ENCODE results near the gene TTC33. TPM values are rescaled to one million over a fixed set of nuclear protein-coding genes. Genes with fewer than 3 reads are reported as not detected.

Gene TTC33
- polyA plus RNA-seq, 1 of the 3 experiments (the other 2 are of a cell fraction) = 2.2 TPM

DNA sequence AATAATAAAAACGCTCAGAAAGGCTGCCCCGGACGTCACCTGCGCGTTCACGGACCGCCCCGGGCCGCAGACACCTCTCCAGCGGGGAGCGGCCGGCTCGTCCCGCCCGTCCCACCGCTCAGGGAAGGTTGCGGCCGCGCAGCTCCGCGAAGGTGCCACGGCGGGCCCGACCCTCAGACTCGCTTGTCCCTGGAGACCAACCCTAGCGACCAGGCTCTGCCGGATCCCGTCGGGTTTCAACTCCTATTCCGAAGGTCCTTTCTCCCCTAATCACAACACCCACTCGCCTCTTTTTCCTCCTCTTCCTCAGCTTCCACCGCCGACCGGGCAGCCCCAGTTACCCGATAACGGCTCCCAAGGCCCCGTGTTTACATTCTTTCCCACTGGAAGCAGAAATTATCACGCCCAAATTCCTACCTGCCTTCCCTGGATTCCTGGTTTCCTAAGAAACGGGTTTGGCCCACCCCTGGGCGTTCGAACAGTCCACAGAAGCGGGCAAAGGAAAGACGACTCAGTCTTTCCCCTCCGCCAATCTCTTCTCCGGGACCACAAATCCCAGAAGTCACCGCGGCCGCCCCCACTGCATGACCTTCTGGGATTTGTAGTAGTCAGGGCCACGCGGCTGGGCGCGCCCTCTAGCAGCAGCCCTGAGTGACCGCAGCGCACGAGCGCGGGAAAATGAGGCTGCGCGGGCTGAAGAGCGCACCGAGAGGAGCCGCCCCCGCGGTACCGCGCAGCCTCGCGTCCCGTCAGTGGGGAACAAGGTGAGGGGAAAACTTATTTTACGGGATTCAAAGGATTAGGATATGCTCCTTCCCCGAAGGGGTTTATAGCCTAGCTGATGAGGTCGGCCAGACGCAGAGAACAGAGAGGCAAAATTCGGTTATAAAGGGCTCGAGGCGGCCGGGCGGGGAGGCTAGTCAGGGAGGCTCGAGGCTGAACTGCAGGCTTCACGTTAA is at the start of gene TTC33 (continued):
- TF ChIP-seq, protein P1, sequence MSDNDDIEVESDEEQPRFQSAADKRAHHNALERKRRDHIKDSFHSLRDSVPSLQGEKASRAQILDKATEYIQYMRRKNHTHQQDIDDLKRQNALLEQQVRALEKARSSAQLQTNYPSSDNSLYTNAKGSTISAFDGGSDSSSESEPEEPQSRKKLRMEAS (IDR thresholded peaks at IDR 0.05; ENCODE audit: low read depth) = peak; percentile 96
- TF ChIP-seq RXRA (IDR thresholded peaks at IDR 0.05; ENCODE audit: borderline replicate concordance, low read depth) (no peak), SMC3 (IDR thresholded peaks at IDR 0.05; ENCODE audit: low read depth, low read length) (no peak; the same call in 1 of the 2 replicates), NFIC (IDR thresholded peaks at IDR 0.05; ENCODE audit: borderline replicate concordance) (no peak), FOSL2 (IDR thresholded peaks at IDR 0.05; ENCODE audit: borderline replicate concordance, low read depth) (no peak; the same call in 1 of the 2 replicates), NRF1 (IDR thresholded peaks at IDR 0.05; ENCODE audit: low read depth, low read length) (peak; percentile 69), ELF1 (IDR thresholded peaks at IDR 0.05) (peak; percentile 59), POLR2AphosphoS5 (IDR thresholded peaks at IDR 0.05; ENCODE audit: low read depth, low read length) (peak; percentile 51)
- TF ChIP-seq, protein P2, sequence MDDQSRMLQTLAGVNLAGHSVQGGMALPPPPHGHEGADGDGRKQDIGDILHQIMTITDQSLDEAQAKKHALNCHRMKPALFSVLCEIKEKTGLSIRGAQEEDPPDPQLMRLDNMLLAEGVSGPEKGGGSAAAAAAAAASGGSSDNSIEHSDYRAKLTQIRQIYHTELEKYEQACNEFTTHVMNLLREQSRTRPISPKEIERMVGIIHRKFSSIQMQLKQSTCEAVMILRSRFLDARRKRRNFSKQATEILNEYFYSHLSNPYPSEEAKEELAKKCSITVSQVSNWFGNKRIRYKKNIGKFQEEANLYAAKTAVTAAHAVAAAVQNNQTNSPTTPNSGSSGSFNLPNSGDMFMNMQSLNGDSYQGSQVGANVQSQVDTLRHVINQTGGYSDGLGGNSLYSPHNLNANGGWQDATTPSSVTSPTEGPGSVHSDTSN (IDR thresholded peaks at IDR 0.05) = 0 out of 2 replicates have a peak, but pooled peaks have one; percentile 20
- TF ChIP-seq, protein P3, sequence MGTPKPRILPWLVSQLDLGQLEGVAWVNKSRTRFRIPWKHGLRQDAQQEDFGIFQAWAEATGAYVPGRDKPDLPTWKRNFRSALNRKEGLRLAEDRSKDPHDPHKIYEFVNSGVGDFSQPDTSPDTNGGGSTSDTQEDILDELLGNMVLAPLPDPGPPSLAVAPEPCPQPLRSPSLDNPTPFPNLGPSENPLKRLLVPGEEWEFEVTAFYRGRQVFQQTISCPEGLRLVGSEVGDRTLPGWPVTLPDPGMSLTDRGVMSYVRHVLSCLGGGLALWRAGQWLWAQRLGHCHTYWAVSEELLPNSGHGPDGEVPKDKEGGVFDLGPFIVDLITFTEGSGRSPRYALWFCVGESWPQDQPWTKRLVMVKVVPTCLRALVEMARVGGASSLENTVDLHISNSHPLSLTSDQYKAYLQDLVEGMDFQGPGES (IDR thresholded peaks at IDR 0.05; ENCODE audit: low read depth, low read length) = no peak; the same call in 1 of the 2 replicates
- TF ChIP-seq, protein P4, sequence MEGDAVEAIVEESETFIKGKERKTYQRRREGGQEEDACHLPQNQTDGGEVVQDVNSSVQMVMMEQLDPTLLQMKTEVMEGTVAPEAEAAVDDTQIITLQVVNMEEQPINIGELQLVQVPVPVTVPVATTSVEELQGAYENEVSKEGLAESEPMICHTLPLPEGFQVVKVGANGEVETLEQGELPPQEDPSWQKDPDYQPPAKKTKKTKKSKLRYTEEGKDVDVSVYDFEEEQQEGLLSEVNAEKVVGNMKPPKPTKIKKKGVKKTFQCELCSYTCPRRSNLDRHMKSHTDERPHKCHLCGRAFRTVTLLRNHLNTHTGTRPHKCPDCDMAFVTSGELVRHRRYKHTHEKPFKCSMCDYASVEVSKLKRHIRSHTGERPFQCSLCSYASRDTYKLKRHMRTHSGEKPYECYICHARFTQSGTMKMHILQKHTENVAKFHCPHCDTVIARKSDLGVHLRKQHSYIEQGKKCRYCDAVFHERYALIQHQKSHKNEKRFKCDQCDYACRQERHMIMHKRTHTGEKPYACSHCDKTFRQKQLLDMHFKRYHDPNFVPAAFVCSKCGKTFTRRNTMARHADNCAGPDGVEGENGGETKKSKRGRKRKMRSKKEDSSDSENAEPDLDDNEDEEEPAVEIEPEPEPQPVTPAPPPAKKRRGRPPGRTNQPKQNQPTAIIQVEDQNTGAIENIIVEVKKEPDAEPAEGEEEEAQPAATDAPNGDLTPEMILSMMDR (IDR thresholded peaks at IDR 0.05) = peak; percentile 66

DNA sequence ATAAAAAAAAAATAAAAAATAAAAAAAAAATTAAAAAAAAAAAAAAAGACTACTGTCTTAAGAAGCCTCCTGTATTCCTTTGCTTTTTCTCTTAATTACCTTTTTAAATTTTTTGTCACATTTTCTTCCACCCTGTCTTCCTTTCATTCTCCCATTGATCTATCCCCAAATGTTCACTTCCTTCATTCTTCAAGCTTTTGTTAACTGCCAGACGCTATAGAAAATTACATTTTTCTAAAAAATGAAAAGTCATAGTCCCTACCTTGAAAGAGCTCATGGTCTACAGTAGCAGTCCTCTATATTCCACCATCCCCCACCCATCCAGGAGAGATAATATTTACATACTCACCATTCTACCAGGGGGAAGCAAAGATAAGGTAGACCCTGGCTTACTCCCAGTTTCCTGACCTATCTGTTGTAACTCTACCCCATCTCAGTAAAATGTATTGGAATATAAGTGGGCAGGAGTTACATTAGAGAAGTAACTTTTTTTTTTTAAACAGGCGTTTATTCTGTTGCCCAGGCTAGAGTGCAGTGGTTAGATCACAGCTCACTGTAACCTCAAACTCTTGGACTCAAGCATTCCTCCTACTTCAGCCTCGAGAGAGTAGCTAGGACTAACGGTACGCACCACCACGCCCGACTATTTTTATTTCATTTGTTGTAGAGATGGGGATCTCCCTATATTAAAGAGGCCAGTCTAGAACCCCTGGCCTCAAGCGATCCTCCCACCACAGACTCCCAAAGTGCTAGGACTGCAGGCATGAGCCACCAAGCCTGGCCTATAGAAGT is 46.2 kb upstream of the TTC33 start:
- ChIA-PET POLR2A (interaction anchor here (1.2 kb wide), 1 partner anchor 31 kb away, joined by 3 read pairs; no protein-coding TSS in a partner anchor), CTCF (interaction anchor here (0.5 to 1.1 kb wide), 2 partner anchors 14 to 46 kb away, joined by 3 to 4 read pairs; partner anchors contain the start of gene TTC33)

More for the DNA sequence above, 46.2 kb upstream of the TTC33 start:
- no peak for TF ChIP-seq NFIC (IDR thresholded peaks at IDR 0.05; ENCODE audit: borderline replicate concordance)
- no peak for TF ChIP-seq NRF1 (IDR thresholded peaks at IDR 0.05; ENCODE audit: low read depth, low read length)
- no peak for TF ChIP-seq RCOR1 (IDR thresholded peaks at IDR 0.05; ENCODE audit: low read length)
- TF ChIP-seq SIN3A (IDR thresholded peaks at IDR 0.05; ENCODE audit: borderline replicate concordance, low read depth, low read length) = no peak
- TF ChIP-seq, protein P5, sequence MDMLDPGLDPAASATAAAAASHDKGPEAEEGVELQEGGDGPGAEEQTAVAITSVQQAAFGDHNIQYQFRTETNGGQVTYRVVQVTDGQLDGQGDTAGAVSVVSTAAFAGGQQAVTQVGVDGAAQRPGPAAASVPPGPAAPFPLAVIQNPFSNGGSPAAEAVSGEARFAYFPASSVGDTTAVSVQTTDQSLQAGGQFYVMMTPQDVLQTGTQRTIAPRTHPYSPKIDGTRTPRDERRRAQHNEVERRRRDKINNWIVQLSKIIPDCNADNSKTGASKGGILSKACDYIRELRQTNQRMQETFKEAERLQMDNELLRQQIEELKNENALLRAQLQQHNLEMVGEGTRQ (IDR thresholded peaks at IDR 0.05; ENCODE audit: borderline replicate concordance, low read depth, low read length) = no peak
- no peak for TF ChIP-seq MEF2A (IDR thresholded peaks at IDR 0.05; ENCODE audit: borderline replicate concordance, low read depth)
- TF ChIP-seq RAD21 (IDR thresholded peaks at IDR 0.05; ENCODE audit: low read length) = no peak
- Histone ChIP-seq H3K27me3 (ENCODE audit: insufficient read depth) (no peaks in the 10 kb centered on the region), H3K79me2 (ENCODE audit: insufficient read depth) (peaks cover 14% of the 10 kb centered on the region), H4K20me1 (ENCODE audit: insufficient read depth) (peaks cover 2% of the 10 kb centered on the region), H3K9me2 (no peaks in the 10 kb centered on the region), H3K9me3 (no peaks in the 10 kb centered on the region), H2AFZ (ENCODE audit: low read depth) (no peak overlapping the region), H3K27ac (ENCODE audit: low read depth in 2 of 2, low read length in 1 of 2) (no peak overlapping the region), H3K4me1 (ENCODE audit: control insufficient read depth in 1 of 2, insufficient read depth in 2 of 2, low read depth in 1 of 2, low read length in 1 of 2) (peaks cover 0 to 4% of the 10 kb centered on the region in 2 experiments; a peak in 2 of 4 replicates), H3K4me3 (ENCODE audit: low read depth in 2 of 2, low read length in 1 of 2) (no peak overlapping the region), H3F3A (replicated peaks; ENCODE audit: insufficient read depth) (peaks cover 21% of the 10 kb centered on the region), H3K4me2 (no peak overlapping the region), H3K36me3 (replicated peaks in 1 of 2; ENCODE audit: control insufficient read depth in 1 of 2, insufficient read depth in 2 of 2, low read length in 1 of 2) (no peaks in the 10 kb centered on the region), H3K9ac (no peak overlapping the region)
- no peak for DNase-seq
- WGBS (ENCODE audit: low lambda C conversion rate) = 94% methylated on average over 8 of the region's 8 CpGs

Measured in SK-N-SH (cell line).